ENCODE measurements around the gene CHCHD3.

CHCHD3 gene

DNA sequence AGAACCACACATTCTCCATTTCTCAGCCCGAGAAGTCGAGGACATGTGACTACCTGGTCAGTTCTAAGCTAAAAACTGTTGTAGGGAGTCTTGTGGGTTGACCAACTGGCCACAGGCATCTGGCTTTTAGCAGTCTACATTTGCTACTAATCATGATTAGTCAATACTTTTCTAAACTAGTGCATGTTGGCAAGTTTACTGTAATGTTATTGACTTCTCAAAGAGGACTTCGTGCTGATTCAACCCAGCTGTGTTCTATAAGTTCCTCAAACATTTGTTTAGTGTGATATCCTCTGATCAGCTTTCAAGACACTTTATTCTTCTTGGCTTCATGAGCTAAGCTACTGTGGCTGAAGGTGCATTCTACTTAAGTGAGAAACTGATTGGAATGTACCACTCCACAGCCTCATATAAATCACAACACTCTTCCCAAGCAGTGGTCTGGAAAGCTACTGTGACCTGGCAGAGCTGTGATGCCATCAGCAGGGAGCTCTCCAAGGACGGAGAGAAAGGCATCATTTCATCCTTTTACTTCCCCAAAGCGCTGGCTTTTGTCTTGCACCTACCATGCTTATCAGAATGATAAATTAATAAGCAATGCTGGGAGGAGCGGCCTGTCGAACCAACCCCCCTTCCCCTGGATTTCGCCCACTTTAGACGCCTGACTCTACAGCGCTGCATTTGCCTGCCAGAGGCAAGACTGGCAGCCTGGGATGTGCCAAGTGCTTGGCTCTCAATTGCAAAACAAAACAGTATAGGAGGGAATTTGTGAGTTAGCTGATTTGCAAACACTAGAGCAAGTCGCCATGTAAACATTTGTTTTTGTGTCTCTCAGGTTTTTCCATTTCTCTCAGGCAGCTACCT lies 298.9 kb downstream of the CHCHD3 start:
- no peak overlapping the region for H3K9ac ChIP-seq (ENCODE audit: low read length in 5 of 5)
- no peaks in the 10 kb centered on the region for H3K4me1 ChIP-seq (ENCODE audit: control insufficient read depth in 5 of 5, insufficient read depth in 5 of 5, low read length in 5 of 5)

GRCh38 chr7:132780822-132781221 lies 301.1 kb downstream of the CHCHD3 start:
- Histone ChIP-seq H3K4me1 (ENCODE audit: control insufficient read depth in 5 of 5, insufficient read depth in 5 of 5, low read length in 5 of 5) (no peaks in the 10 kb centered on the region), H3K27me3 (ENCODE audit: control insufficient read depth in 5 of 5, insufficient read depth in 4 of 5, low read length in 5 of 5) (no peaks in the 10 kb centered on the region), H3K36me3 (ENCODE audit: control insufficient read depth in 5 of 5, insufficient read depth in 5 of 5, low read length in 5 of 5) (peaks cover 9 to 18% (median 15%) of the 10 kb centered on the region in 5 donors), H3K9me3 (ENCODE audit: control insufficient read depth in 5 of 5, low read length in 5 of 5) (no peaks in the 10 kb centered on the region), H3K9ac (ENCODE audit: low read length in 5 of 5) (no peak overlapping the region), H3K27ac (ENCODE audit: low read depth, low read length) (no peak overlapping the region), H3K4me3 (ENCODE audit: low read depth in 1 of 5, low read length in 5 of 5) (no peak overlapping the region)

More for the DNA sequence above, 298.9 kb downstream of the CHCHD3 start:
- H3K27ac ChIP-seq (ENCODE audit: low read depth, low read length): no peak overlapping the region
- no peaks in the 10 kb centered on the region for H3K9me3 ChIP-seq (ENCODE audit: control insufficient read depth in 5 of 5, low read length in 5 of 5)
- peaks cover 9 to 26% (median 15%) of the 10 kb centered on the region in 5 donors for H3K36me3 ChIP-seq (ENCODE audit: control insufficient read depth in 5 of 5, insufficient read depth in 5 of 5, low read length in 5 of 5)
- H3K27me3 ChIP-seq (ENCODE audit: control insufficient read depth in 5 of 5, insufficient read depth in 4 of 5, low read length in 5 of 5): no peaks in the 10 kb centered on the region
- no peak overlapping the region for H3K4me3 ChIP-seq (ENCODE audit: low read depth in 1 of 5, low read length in 5 of 5)

DNA sequence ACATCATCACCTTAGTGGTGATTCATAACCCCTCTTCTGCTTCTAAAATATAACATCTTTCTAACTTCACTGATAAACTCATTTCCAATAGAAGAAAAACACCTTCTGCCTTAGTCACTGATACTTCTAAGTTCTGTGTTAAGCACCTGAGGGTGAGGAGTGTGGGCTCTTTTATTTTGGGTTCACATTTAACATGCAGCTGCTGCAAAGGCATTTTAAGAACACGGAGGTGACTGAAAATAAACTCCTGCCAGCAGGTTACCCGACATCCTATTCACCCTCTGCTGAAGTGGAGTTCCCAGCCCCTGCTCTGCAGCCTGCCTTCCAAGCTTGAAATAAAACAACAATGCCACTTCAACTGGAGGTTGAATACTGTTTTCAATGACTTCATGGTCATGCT lies 302.7 kb downstream of the CHCHD3 start:
- no peaks in the 10 kb centered on the region for H3K9me3 ChIP-seq (ENCODE audit: control insufficient read depth in 5 of 5, low read length in 5 of 5)
- H3K27me3 ChIP-seq (ENCODE audit: control insufficient read depth in 5 of 5, insufficient read depth in 4 of 5, low read length in 5 of 5): no peaks in the 10 kb centered on the region
- H3K4me1 ChIP-seq (ENCODE audit: control insufficient read depth in 5 of 5, insufficient read depth in 5 of 5, low read length in 5 of 5): no peaks in the 10 kb centered on the region
- peaks cover 3 to 12% (median 8%) of the 10 kb centered on the region in 5 donors for H3K36me3 ChIP-seq (ENCODE audit: control insufficient read depth in 5 of 5, insufficient read depth in 5 of 5, low read length in 5 of 5)
- no peak overlapping the region for H3K4me3 ChIP-seq (ENCODE audit: low read depth in 1 of 5, low read length in 5 of 5)
- no peak overlapping the region for H3K9ac ChIP-seq (ENCODE audit: low read length in 5 of 5)
- no peak overlapping the region for H3K27ac ChIP-seq (ENCODE audit: low read depth, low read length)

DNA sequence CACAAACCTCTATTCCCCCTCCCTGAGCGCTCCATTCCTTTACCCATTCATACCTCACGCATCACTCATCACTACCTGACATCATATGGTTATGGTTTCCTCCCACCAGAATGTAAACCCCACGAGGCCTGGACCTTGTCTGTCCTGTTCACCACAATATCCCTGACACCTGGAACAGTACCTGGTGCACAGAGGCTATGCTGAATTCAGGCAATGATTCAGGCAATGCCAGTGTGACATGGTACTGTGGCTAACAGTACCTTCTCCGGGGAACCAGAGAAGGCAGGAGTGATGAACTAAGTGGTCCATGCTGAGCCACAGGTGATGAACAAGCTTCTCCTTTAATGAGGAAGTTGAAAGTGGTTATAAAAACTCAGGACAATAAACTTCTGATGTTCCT lies 303.1 kb downstream of the CHCHD3 start:
- H3K27ac ChIP-seq (ENCODE audit: low read depth, low read length): no peak overlapping the region
- no peak overlapping the region for H3K9ac ChIP-seq (ENCODE audit: low read length in 5 of 5)
- no peak overlapping the region for H3K4me3 ChIP-seq (ENCODE audit: low read depth in 1 of 5, low read length in 5 of 5)
- H3K9me3 ChIP-seq (ENCODE audit: control insufficient read depth in 5 of 5, low read length in 5 of 5): no peaks in the 10 kb centered on the region
- no peaks in the 10 kb centered on the region for H3K27me3 ChIP-seq (ENCODE audit: control insufficient read depth in 5 of 5, insufficient read depth in 4 of 5, low read length in 5 of 5)
- H3K4me1 ChIP-seq (ENCODE audit: control insufficient read depth in 5 of 5, insufficient read depth in 5 of 5, low read length in 5 of 5): no peaks in the 10 kb centered on the region
- peaks cover 0 to 8% (median 4%) of the 10 kb centered on the region in 5 donors for H3K36me3 ChIP-seq (ENCODE audit: control insufficient read depth in 5 of 5, insufficient read depth in 5 of 5, low read length in 5 of 5)

DNA sequence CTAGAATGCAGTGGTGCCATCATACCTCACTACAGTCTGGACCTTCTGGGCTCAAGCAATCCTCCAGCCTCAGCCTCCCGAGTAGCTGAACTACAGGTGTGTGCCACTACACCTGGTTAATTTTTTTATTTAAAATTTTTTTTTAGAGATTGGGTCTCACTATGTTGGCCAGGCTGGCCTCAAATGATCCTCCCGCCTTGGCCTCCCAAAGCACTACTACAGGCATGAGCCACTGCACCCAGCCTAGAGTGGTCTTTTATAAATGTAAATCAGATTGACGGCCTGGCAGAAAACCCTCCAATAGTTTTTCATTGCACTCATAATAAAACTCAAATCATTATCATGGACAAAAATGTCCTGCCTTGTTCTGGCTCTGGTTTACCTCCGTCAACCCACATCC lies 303.9 kb downstream of the CHCHD3 start:
- Histone ChIP-seq H3K4me1 (ENCODE audit: control insufficient read depth in 5 of 5, insufficient read depth in 5 of 5, low read length in 5 of 5) (no peaks in the 10 kb centered on the region), H3K9ac (ENCODE audit: low read length in 5 of 5) (no peak overlapping the region), H3K36me3 (ENCODE audit: control insufficient read depth in 5 of 5, insufficient read depth in 5 of 5, low read length in 5 of 5) (no peaks in the 10 kb centered on the region), H3K27ac (ENCODE audit: low read depth, low read length) (no peak overlapping the region), H3K27me3 (ENCODE audit: control insufficient read depth in 5 of 5, insufficient read depth in 4 of 5, low read length in 5 of 5) (no peaks in the 10 kb centered on the region), H3K4me3 (ENCODE audit: low read depth in 1 of 5, low read length in 5 of 5) (no peak overlapping the region), H3K9me3 (ENCODE audit: control insufficient read depth in 5 of 5, low read length in 5 of 5) (no peaks in the 10 kb centered on the region)

GRCh38 chr7:132777414-132777813 lies 304.5 kb downstream of the CHCHD3 start:
- Histone ChIP-seq H3K9me3 (ENCODE audit: control insufficient read depth in 5 of 5, low read length in 5 of 5) (no peaks in the 10 kb centered on the region), H3K4me3 (ENCODE audit: low read depth in 1 of 5, low read length in 5 of 5) (no peak overlapping the region), H3K27ac (ENCODE audit: low read depth, low read length) (no peak overlapping the region), H3K9ac (ENCODE audit: low read length in 5 of 5) (no peak overlapping the region), H3K27me3 (ENCODE audit: control insufficient read depth in 5 of 5, insufficient read depth in 4 of 5, low read length in 5 of 5) (no peaks in the 10 kb centered on the region), H3K36me3 (ENCODE audit: control insufficient read depth in 5 of 5, insufficient read depth in 5 of 5, low read length in 5 of 5) (no peaks in the 10 kb centered on the region), H3K4me1 (ENCODE audit: control insufficient read depth in 5 of 5, insufficient read depth in 5 of 5, low read length in 5 of 5) (no peaks in the 10 kb centered on the region)

DNA sequence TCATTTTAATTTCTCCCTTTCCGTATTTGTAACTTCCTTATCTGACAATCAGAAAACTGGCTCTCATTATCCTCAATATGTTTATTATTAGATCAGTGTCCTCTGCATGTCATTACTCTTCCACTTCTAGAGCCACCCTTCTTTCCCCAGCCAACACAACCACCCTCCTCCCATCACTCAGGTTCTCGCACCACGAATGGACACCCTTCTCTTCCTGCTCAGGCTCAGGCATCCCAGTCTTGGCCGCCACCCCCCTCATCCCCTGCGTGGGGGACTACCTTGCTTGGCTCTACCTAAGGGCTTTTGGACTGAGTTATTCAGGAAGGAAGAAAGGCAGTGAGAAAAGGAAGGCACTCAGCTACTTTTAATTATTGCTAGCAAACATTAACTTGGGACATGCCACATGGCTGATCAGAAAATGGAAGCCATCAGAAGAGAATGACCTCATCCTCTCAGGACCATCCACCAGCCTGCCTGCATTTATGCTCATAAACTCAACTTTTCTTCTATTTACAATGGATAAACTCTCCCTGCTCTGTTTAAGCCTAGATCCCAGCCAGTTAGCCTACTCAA lies 305.8 kb downstream of the CHCHD3 start:
- H3K9ac ChIP-seq (ENCODE audit: low read length in 5 of 5): no peak overlapping the region
- H3K4me3 ChIP-seq (ENCODE audit: low read depth in 1 of 5, low read length in 5 of 5): no peak overlapping the region
- H3K9me3 ChIP-seq (ENCODE audit: control insufficient read depth in 5 of 5, low read length in 5 of 5): no peaks in the 10 kb centered on the region
- H3K4me1 ChIP-seq (ENCODE audit: control insufficient read depth in 5 of 5, insufficient read depth in 5 of 5, low read length in 5 of 5): no peaks in the 10 kb centered on the region
- H3K27me3 ChIP-seq (ENCODE audit: control insufficient read depth in 5 of 5, insufficient read depth in 4 of 5, low read length in 5 of 5): no peaks in the 10 kb centered on the region
- H3K36me3 ChIP-seq (ENCODE audit: control insufficient read depth in 5 of 5, insufficient read depth in 5 of 5, low read length in 5 of 5): no peaks in the 10 kb centered on the region
- H3K27ac ChIP-seq (ENCODE audit: low read depth, low read length): no peak overlapping the region

DNA sequence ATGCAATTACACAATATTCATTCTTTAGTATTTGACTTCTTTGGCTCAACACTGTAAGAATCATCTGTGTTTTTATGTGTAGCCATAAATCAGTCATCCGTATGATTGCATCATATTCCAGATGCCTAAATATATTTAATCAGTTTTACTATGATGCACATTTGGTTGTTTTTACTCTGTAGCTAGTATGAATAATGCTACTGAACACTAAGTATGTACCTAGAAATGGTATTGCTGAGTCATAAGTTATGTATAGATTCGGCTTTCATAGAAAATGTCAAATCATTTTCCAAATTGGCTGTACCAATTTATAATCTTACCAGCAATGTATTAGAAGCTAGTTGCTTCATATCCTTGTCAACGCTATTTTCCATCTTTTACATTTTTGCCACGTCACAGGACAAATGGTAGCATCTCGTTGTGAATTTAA lies 308.3 kb downstream of the CHCHD3 start:
- no peaks in the 10 kb centered on the region for H3K36me3 ChIP-seq (ENCODE audit: control insufficient read depth in 5 of 5, insufficient read depth in 5 of 5, low read length in 5 of 5)
- H3K4me3 ChIP-seq (ENCODE audit: low read depth in 1 of 5, low read length in 5 of 5): no peak overlapping the region
- H3K27ac ChIP-seq (ENCODE audit: low read depth, low read length): no peak overlapping the region
- H3K9me3 ChIP-seq (ENCODE audit: control insufficient read depth in 5 of 5, low read length in 5 of 5): peaks cover 3 to 15% (median 10%) of the 10 kb centered on the region in 5 donors
- no peak overlapping the region for H3K9ac ChIP-seq (ENCODE audit: low read length in 5 of 5)
- H3K27me3 ChIP-seq (ENCODE audit: control insufficient read depth in 5 of 5, insufficient read depth in 4 of 5, low read length in 5 of 5): no peaks in the 10 kb centered on the region
- H3K4me1 ChIP-seq (ENCODE audit: control insufficient read depth in 5 of 5, insufficient read depth in 5 of 5, low read length in 5 of 5): no peaks in the 10 kb centered on the region

- no peak overlapping the region for H3K27ac ChIP-seq (ENCODE audit: low read depth, low read length)
- no peaks in the 10 kb centered on the region for H3K4me1 ChIP-seq (ENCODE audit: control insufficient read depth in 5 of 5, insufficient read depth in 5 of 5, low read length in 5 of 5)
- H3K27me3 ChIP-seq (ENCODE audit: control insufficient read depth in 5 of 5, insufficient read depth in 4 of 5, low read length in 5 of 5): no peaks in the 10 kb centered on the region
- no peak overlapping the region for H3K9ac ChIP-seq (ENCODE audit: low read length in 5 of 5)
- peaks cover 3 to 15% (median 10%) of the 10 kb centered on the region in 5 donors for H3K9me3 ChIP-seq (ENCODE audit: control insufficient read depth in 5 of 5, low read length in 5 of 5)
- no peak overlapping the region for H3K4me3 ChIP-seq (ENCODE audit: low read depth in 1 of 5, low read length in 5 of 5)
- H3K36me3 ChIP-seq (ENCODE audit: control insufficient read depth in 5 of 5, insufficient read depth in 5 of 5, low read length in 5 of 5): no peaks in the 10 kb centered on the region
Observed at GRCh38 chr7:132771301-132771730, 310.6 kb downstream of the CHCHD3 start.

GRCh38 chr7:132770055-132770454 lies 311.8 kb downstream of the CHCHD3 start:
- Histone ChIP-seq H3K36me3 (ENCODE audit: control insufficient read depth in 5 of 5, insufficient read depth in 5 of 5, low read length in 5 of 5) (no peaks in the 10 kb centered on the region), H3K9ac (ENCODE audit: low read length in 5 of 5) (no peak overlapping the region), H3K27me3 (ENCODE audit: control insufficient read depth in 5 of 5, insufficient read depth in 4 of 5, low read length in 5 of 5) (no peaks in the 10 kb centered on the region), H3K9me3 (ENCODE audit: control insufficient read depth in 5 of 5, low read length in 5 of 5) (peaks cover 3 to 15% (median 10%) of the 10 kb centered on the region in 5 donors), H3K4me3 (ENCODE audit: low read depth in 1 of 5, low read length in 5 of 5) (no peak overlapping the region), H3K4me1 (ENCODE audit: control insufficient read depth in 5 of 5, insufficient read depth in 5 of 5, low read length in 5 of 5) (no peaks in the 10 kb centered on the region), H3K27ac (ENCODE audit: low read depth, low read length) (no peak overlapping the region)

Data from subcutaneous abdominal adipose tissue (tissue), 5 donors.